NCI-H2196 treated with DMSO at 0.1 percent for 48 hours (cell line): ENCODE data around the gene SEMA7A.

ENCODE experiments used
- DNase-seq: peaks from one replicate; lab custom pipeline; 2025; ENCODE audit not compliant: unreplicated experiment; lab: John Stamatoyannopoulos, UW

The SEMA7A gene

DNA sequence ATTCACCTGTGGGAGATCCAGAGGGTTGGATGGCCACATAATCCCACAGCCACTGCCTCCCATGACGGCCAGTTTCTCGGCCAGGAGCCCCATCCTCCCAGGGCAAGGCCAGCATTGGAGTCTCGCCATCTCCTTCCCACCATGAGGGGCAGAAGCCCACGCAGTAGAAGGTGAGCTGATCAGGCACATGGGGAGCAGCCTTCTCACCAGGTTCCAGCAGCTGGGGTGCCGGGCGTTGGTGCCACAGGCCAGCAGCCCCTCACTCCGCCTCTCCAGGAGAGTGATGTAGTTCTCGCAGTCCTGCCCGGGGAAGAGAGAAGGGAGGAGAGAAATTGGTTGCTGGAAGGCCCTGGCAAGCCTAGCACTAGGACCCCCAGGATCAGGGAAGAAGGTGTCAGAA lies 16.1 kb downstream of the SEMA7A start:
- DNase-seq = no peak

DNA sequence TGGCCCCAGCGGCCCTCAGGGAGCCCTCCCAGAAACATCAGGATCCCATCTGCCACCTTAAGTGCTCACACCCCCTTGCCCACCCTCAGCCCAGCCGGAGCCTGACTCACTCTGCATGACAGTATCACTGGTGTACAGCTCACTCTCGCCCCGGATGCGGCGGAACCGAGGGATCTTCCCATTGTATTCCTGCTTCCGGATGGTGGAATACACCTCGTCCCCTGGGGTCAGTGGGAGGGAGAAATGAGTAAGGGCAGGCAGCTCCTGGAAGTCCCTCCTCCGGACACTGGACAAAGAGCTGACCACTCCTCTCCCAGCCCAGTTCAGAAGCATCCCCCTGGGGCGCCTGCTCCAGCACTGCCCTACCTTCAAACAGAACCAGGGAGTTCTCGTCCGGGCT lies 16.5 kb downstream of the SEMA7A start:
- DNase-seq = no peak

DNA sequence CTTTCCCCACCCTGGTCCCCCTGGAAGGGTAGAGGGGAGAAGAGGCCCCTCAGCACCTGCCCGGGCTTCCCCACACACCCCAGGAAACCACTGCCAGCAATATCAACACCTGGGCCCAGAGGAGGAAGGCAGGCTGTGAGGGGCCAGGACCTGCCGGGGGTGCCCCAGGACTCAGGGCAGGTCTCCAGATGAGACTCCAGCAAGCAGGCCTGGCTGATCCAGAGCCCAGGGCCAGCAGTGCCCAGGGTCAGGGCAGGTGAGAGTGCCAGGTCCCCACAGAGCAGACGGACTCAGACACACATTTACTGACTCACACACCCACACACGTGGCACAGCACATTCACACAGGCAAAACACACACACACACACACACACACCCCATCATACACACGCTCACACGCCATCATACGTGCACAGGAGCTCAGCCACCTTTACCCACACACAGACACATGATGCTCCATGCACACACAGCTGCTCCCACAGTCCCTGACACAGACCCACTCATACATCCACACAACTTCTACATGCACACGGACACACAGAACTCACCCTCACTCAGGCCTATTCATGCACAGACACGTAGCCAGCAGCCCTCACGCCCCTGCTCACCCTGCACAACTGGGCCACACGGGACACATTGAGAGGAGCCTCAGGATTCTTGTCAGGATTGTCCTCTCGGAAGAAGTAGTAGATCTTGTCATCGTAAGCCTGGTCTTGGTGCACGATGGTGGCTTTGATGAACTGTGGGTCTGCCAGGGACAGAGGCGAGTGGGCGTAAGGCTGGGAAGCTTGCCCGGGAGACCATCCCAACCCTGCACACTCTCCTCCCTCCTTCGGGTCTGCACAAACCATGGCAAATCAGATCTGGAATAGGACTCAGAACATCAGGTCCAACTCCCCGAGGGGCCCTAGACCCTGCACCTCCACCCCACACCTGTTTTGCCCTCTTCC lies 17.5 kb downstream of the SEMA7A start:
- DNase-seq = no peak

DNA sequence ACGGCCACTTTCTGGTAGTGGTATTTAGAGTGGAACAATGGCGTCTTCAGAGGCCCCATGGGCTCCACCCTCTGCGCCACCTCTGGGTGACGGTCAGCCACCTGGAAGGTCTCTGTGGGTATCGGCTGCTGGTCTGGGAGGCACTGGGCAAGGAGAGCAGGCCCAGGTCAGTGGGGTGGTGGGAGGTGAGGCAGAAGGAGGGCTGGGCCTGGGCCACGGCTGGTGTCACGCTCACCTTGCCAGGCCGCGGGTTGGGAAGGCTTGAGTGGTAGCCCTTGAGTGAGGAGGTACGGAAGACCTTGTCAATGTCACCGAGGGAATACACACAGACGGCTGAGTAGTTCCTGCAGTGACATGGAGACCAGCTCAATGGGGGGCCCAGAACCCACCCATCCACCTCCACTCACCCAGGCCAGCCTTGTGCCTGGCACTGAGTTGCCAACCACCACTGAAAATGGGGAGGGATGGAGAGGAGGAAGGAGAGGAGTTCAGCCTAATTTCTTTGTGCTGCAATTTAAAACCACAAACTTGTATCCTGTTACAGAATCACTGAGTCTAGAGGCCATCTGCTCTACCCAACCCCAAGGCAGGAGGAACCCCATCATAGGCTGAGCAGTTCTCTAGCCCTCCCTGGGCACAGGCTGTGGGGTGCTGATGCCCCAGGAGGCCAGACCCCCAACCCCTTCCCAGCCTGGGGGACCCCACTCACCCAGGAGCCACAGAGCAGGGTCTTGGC lies 19.0 kb downstream of the SEMA7A start:
- DNase-seq = no peak

DNA sequence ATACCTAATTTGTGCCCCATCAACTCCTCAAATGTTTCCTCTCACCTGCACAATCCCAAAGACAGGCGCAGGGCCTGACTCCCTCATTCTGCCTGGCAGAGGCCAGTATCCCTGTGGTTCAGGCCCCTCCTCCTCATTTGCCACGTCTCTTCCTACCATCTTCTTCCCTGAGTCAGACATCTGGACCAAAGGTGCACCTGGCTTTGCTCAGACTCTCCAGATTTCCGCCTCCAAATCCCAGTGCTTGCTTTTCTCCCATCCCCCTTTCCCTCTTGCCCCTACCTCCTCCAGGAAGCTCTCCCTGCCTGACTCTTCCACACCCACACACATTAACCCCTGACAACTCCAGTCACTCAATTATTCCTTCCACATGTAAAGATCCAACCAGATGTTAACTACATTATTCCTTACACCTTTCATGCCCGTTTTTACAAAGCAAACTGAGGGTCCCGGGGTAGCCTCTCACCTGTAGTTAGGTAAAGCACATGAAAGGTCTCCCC lies 19.6 kb downstream of the SEMA7A start:
- no peak for DNase-seq

DNA sequence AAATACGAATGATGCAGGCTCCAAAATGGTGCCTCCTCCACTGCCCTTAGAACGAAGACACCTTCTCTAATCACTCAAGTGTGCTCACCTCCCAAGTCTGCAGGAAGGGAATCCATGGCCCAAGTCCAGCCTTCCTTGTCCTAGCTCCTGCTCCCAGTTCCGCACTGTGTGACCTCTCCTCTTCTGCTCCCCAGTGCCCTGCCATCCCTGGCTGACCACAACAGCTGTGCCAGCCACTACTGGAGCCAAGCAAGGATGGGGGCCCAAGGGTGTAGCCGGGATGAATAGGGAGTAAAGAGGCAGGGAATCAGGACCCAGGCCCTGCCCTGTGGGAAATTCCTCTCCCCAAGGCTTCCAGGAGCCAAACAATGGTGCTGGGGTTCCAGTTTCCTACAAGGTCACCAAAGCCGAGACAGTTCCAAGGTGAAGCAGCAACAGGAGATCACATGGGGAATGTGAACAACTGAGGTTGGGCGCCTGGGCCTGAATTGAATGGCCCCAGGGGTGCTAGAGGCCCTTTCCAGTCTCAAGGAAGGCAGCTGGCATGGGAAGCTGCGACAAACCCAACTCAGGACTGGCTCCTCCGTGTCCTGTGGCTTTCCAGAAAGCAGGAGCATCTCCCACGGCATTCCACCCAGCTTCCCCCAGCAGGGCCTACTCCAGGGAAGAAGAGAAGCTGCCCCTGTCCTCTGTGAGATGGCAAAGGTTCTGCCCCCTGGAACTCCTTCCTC lies 20.2 kb downstream of the SEMA7A start:
- DNase-seq = no peak

DNA sequence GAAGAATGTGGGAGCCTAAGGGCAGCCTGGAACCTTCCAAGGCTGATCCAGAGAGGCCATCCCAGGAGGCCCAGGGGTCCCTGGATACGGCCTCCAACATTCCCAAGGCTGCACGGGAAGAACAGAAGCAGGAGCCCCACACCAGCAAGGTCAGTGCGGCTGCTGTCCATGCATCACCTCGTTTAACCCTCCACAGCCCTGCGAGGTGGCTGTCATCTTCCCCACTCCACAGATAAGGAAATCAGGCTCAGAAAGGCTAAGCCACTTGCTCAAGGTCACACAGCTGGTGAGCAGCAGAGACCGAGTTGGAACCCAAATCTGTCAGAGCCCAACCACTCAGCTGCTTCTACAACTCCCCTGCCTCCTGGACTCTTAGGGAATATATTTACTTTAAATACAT lies 21.6 kb downstream of the SEMA7A start:
- no peak for DNase-seq

DNA sequence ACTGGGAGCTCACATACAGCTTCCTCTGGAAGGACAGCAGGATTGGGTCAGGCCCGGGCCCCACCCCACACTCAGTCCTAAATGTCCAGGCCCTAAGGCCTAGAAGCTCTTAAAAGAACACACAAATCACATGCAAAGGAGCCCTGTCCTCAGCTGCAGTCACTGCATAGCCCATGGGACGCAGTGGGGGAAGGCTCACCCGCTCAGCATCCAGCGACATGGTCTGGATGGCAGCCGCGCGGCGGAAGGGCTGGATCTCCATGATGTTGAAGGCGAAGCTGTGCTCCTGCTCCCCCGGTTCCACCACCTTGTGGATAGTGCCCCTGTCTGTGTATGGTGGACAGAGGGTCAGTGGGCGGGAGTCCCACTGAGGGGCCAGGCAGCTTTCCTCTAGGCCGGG lies 22.1 kb downstream of the SEMA7A start:
- no peak for DNase-seq

DNA sequence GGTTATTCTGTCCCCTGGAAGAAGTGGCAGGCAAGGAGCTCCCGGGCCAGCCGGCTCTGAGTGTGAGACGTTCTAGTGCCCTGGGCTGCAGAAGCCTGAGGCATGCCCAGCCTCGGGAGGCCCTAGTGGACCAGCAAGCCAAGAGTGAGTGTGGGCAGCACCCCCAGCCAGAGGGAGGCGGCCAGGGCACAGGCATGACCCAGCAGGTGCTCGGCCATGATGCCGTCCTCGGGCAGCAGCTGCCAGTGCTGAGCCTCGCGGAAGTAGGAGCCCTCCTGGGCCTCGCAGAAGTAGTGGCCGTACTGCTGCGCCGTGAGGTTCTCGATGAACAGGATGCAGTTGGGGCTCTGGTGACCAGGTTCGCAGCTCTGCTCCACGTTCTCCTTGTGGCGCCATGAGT lies 23.3 kb downstream of the SEMA7A start:
- no peak for DNase-seq

DNA sequence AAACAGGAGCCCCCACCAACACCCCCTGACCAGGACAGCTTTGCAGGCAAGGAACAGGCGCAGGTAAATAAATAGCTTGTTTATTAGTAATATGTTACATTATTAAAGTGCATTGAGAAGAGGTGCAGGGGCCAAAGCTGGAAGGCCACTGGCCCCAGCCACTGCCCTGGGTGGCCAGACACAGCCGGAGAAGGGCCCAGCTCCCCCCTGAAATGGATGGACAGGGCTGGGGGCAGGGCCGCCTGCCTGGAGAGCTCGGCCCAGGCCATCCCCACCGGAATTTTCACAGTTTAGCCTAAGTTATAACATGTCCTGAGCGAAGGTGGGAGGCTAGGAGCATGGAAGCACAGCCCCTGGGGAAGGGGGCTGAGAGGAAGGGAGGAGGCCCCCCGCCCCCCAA lies 24.5 kb downstream of the SEMA7A start:
- no peak for DNase-seq

DNA sequence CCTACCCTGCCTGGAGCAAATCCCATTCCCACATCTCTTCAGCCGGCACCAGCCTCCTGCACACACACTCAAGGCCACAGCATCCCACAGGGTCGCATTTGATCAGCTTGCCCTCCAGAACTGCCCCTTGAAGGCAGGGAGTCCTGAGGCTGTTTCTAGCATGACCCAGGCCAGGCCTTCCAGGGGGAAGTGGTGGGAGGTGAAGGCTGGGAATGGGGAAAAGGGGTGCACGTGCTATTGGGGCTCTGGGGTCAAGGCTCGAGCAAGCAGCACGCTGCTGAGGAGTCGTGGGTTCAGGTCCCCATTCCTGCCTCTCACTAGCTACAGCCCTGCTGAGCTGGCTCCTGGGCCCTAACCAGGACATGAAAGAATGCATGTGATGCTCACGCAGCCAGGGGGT lies 24.9 kb downstream of the SEMA7A start:
- DNase-seq = no peak

DNA sequence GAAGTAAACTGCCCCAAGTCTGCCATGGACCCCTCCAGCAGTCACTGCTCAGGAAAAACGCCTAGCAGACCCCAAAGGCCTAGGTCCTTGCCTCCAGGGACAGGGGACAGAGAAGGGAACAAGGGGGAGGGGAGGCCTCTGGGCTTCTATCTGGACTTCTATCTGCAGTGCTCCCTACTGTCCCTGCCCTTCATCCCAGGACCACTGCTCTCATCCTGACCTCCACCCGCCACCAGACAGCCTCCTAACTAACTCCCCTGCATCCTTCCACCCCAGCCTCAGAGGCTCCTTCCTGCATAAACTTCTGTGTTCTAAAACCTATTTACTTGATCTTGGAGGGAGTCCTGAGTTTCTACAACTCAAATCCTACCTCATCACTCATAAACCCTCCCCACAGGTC lies 25.4 kb downstream of the SEMA7A start:
- DNase-seq = no peak

DNA sequence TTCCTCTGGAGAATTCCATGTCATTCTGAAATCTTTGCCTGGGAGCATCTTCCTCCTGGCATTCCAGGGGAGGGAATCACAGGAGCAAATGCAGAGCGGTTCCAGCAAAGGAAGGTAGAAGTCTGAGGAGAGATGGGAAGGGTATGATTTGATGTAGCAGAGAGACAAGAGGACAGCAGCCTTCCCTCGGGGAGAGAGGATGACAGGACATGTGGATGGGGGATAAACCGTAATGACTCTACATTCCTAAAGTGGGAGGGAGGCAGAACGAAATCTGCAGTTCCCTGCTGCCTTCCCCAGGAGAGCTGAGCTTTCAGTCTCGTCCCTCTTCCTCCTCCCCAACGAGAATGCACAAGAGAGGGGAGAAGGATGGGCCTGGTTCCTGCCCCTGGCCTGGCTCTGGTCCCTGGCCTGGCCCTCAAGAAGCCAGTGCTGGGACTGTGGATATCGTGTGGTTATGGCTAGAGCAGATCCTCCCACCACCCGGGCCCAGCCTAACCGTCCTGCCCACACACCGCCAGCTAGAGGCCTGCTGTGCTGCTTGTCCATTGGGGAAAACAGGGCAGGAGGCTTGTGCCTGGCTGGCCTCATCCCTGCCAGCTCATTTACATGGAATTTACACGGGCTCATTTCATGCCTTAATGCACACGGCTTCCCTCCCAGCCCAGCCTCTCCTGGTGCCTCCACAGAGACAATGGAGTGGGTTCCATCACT lies 26.6 kb downstream of the SEMA7A start:
- DNase-seq = no peak

DNA sequence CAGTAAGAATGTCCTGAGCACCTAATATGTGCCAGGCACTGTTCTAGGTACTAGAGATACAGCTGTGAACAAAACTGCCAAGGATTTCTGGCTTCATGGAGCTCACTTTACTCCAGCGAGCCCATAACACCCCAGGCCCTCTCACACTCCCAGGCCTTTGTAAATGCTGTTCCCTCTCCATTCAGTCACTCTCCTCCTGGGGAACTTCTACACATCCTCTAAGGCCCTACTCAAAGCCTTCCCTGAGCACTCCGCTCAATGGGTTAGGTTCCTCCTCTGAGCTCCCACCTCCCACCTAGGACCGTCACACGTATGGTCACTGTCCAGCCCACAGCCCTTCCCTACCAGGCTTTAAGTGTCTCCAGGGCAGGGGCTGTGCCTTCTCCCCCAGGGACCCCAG lies 27.2 kb downstream of the SEMA7A start:
- no peak for DNase-seq

DNA sequence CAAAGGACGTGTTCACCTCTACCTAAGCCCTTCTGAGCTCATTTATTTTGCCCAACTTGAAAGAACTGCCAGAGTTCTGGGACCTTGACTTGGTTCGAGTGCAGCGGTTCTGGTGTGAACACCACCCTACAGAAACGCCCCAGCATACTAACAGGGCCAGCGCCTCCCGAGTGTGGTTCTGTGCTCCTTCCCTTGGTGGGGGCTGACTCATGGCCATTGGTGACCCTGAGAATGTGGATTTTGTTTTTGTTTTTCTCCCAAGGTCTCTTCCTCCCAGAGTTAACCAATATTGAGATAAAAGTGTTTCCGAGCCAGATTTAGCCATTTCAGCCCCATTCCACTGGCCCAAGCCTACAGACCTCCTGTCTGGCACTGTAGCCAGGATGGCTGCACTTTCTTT lies 27.9 kb downstream of the SEMA7A start:
- DNase-seq = no peak

DNA sequence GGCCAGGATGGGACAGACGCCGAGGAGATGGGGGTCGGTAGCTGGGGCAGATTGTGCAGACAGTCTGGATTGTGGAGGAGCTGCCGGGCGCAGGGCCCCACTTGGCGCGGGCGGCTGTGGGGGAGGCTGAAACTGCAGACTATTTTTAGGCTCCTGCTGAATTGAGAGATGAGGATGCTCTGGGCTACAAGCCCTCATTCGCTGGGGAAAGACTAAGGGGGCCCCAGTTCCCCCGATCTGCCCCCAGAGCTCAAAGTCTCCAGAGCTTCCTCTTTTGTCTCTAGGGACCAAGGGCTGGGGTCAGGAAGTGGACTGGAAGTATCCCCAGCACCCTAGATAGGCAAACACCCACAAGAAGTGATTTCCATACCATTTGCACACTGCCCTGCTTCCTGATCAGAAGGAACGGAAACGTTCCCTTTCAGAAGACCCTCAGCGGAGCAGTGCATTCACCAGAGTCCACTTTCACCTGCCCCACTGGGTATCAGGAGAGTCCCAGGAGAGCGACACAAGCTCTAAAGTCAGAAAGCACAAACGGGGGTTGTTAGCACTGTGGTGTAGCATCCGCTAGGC lies 29.7 kb downstream of the SEMA7A start:
- no peak for DNase-seq

DNA sequence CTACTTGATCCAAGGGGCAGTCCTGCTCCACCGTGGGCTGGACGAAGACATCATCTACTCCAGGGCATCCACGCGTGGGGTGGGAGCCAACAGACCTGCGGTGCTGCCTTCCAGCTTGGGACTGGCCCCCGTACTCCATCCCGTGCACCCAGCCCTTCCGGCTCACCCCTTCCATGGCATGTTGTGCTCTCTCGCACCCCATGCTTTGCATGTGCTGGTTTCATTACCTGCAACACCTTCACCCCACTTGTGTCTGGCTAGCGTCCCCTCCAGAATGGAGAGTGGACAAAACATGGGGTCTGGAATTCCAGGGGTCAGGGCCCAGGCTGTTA lies 30.2 kb downstream of the SEMA7A start:
- DNase-seq = no peak

DNA sequence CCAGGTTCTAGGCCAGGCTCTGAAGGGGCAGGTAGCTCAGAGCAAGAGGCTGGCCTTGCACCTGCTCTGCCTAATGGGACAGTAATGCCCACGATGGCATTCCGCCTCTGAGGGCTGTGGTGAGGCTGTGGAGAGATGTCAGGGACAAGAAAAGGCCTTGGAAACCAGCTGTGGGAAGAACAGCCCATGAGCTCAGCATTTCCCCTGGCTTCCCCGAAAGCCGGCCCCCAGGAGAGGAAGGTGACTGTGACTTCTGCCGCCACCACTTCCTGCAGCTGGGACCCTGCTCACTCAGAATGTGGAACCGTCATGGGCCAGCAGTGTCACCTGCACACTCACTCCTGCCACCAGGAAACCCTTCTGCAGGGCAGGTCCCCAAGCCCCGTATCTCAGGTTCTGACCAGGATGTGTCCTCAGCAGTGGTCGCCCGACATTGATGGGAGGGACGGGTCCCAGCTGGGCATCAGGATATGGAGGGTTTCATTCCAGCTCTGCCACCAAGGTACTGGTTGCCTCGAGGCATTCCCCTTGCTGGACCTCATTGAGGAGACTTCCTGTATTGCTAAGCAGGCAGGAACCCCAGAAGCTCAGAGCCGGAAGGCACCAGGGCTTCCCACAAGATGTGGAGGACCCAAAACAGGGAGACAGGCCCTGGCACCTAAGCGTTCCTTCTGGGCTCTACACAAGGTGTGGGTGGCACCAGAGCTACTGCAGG lies 30.7 kb downstream of the SEMA7A start:
- no peak for DNase-seq

DNA sequence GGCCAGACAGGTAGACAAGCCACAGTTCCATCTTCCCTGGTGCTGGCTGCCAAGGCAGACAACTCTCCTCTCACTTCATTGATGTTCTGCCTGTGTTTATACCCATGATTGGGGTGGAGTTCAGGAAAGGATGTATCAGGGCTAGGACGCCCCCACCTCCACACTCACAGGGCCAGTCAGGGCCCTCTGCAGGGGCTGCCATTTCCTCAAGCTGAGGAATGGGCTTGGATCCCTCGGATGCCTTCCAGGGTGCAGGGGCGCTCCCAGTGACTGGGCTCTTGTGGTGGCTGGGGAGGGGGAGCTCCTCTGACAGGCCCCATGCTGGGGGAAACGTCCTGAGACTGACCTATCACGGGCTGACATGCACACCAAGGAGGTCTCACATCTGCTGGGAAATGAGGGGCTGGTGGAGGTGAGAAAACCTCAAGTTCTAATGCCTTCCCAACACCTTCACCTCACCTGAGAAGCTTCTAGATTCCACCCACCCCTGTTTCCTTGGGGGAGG lies 31.4 kb downstream of the SEMA7A start:
- no peak for DNase-seq
